Measurements from ENCODE around the gene NOL7.

Gene NOL7

GRCh38 chr6:13600036-13600435 is 15.1 kb upstream of the NOL7 start:
- DNase-seq, result no peak

- no peak for DNase-seq
Observed at GRCh38 chr6:13604135-13604534, 11.0 kb upstream of the NOL7 start.

GRCh38 chr6:13604546-13605416 is 10.4 kb upstream of the NOL7 start:
- DNase-seq, result no peak

- DNase-seq, result no peak
Observed at GRCh38 chr6:13605634-13606033, 9.5 kb upstream of the NOL7 start.

GRCh38 chr6:13611715-13612114 is 3.4 kb upstream of the NOL7 start:
- no peak for DNase-seq

GRCh38 chr6:13613029-13613594 is 2.0 kb upstream of the NOL7 start:
- no peak for DNase-seq

GRCh38 chr6:13614126-13614925 is 809 bp upstream of the NOL7 start:
- no peak for DNase-seq

GRCh38 chr6:13615792-13616120 is 621 bp downstream of the NOL7 start:
- peak; percentile 27 for DNase-seq

- no peak for DNase-seq
Observed at GRCh38 chr6:13617066-13617465, 1.9 kb downstream of the NOL7 start.

- DNase-seq, result no peak
Observed at GRCh38 chr6:13624871-13625288, 9.7 kb downstream of the NOL7 start.

GRCh38 chr6:13629459-13630116 is 14.5 kb downstream of the NOL7 start:
- no peak for DNase-seq

- no peak for DNase-seq
Observed at GRCh38 chr6:13630499-13630898, 15.4 kb downstream of the NOL7 start.

- DNase-seq, result no peak
Observed at GRCh38 chr6:13633343-13633742, 18.2 kb downstream of the NOL7 start.

GRCh38 chr6:13635948-13636658 is 21.0 kb downstream of the NOL7 start:
- DNase-seq, result no peak

GRCh38 chr6:13638014-13638413 is 22.9 kb downstream of the NOL7 start:
- no peak for DNase-seq

- no peak for DNase-seq
Observed at GRCh38 chr6:13638626-13639025, 23.5 kb downstream of the NOL7 start.

GRCh38 chr6:13641315-13641714 is 26.2 kb downstream of the NOL7 start:
- no peak for DNase-seq

GRCh38 chr6:13643125-13643524 is 28.0 kb downstream of the NOL7 start:
- no peak for DNase-seq

GRCh38 chr6:13648850-13649249 is 33.7 kb downstream of the NOL7 start:
- DNase-seq, result no peak

GRCh38 chr6:13649393-13649792 is 34.3 kb downstream of the NOL7 start:
- no peak for DNase-seq

- no peak for DNase-seq
Observed at GRCh38 chr6:13653296-13653695, 38.2 kb downstream of the NOL7 start.

- DNase-seq, result no peak
Observed at GRCh38 chr6:13654496-13654895, 39.4 kb downstream of the NOL7 start.

GRCh38 chr6:13655700-13656099 is 40.6 kb downstream of the NOL7 start:
- no peak for DNase-seq
